ENCODE results near the gene DOCK4.

- no peak for TF ChIP-seq ZNF274 (IDR thresholded peaks at IDR 0.05; ENCODE audit: low read depth, low read length)
- TF ChIP-seq YY1 (IDR thresholded peaks at IDR 0.05; ENCODE audit: insufficient read depth, insufficient read length) = no peak
- no peak for TF ChIP-seq SUZ12 (IDR thresholded peaks at IDR 0.05; ENCODE audit: extremely low read depth, insufficient read depth, insufficient read length)
Measured at GRCh38 chr7:111752022-111752582, 454.1 kb downstream of the DOCK4 start.

Measured in NT2/D1 (cell line).